ENCODE data around the gene NAA20.

NAA20 gene

GRCh38 chr20:20017001-20017843, at the start of gene NAA20:
Gene NAA20, plus strand, starts transcription at chr20:20017362. Its CDS starts 35 bp downstream, at chr20:20017397.
- Mint-ChIP-seq H3K36me3 (peaks cover 29% of the 10 kb centered on the region), H3K4me1 (peaks cover 52% of the 10 kb centered on the region), H3K27ac (peak within 1 kb of the TSS; percentile 95), H3K9me3 (no peaks in the 10 kb centered on the region), H3K4me3 (peak within 1 kb of the TSS; percentile 90)
- DNase-seq (ENCODE audit: low spot score in 2 of 2): peak; percentile 82 to 92
- peak; percentile 99 for ATAC-seq

- Mint-ChIP-seq H3K36me3 (no peaks in the 10 kb centered on the region), H3K9me3 (no peaks in the 10 kb centered on the region), H3K27ac (no peak overlapping the region), H3K4me1 (peaks cover 16% of the 10 kb centered on the region), H3K4me3 (no peak overlapping the region)
- DNase-seq (ENCODE audit: low spot score in 2 of 2) (no peak), ATAC-seq (no peak)
Observed at GRCh38 chr20:19967445-19967844, 49.7 kb upstream of the NAA20 start.

GRCh38 chr20:19968028-19968427, 49.1 kb upstream of the NAA20 start:
- H3K36me3 Mint-ChIP-seq: no peaks in the 10 kb centered on the region
- DNase-seq (ENCODE audit: low spot score in 2 of 2) (no peak), ATAC-seq (no peak)
- peaks cover 16% of the 10 kb centered on the region for H3K4me1 Mint-ChIP-seq
- peak overlapping the region; percentile 23 for H3K27ac Mint-ChIP-seq
- no peaks in the 10 kb centered on the region for H3K9me3 Mint-ChIP-seq
- H3K4me3 Mint-ChIP-seq: no peak overlapping the region

- no peak for ATAC-seq
- no peak for DNase-seq (ENCODE audit: low spot score in 2 of 2)
- Mint-ChIP-seq H3K4me3 (no peak overlapping the region), H3K4me1 (peaks cover 16% of the 10 kb centered on the region), H3K27ac (peak overlapping the region; percentile 23), H3K9me3 (no peaks in the 10 kb centered on the region), H3K36me3 (no peaks in the 10 kb centered on the region)
Observed at GRCh38 chr20:19968466-19969073, 48.6 kb upstream of the NAA20 start.

- DNase-seq (ENCODE audit: low spot score in 2 of 2) (no peak), ATAC-seq (no peak)
- Mint-ChIP-seq H3K27ac (no peak overlapping the region), H3K4me3 (no peak overlapping the region), H3K36me3 (no peaks in the 10 kb centered on the region), H3K9me3 (no peaks in the 10 kb centered on the region), H3K4me1 (peaks cover 16% of the 10 kb centered on the region)
Observed at GRCh38 chr20:19969106-19969505, 48.1 kb upstream of the NAA20 start.

GRCh38 chr20:19969507-19970255, 47.5 kb upstream of the NAA20 start:
- DNase-seq (ENCODE audit: low spot score in 2 of 2): no peak
- Mint-ChIP-seq H3K9me3 (no peaks in the 10 kb centered on the region), H3K27ac (no peak overlapping the region), H3K4me1 (peaks cover 16% of the 10 kb centered on the region), H3K36me3 (no peaks in the 10 kb centered on the region), H3K4me3 (no peak overlapping the region)
- no peak for ATAC-seq

- H3K27ac Mint-ChIP-seq: no peak overlapping the region
- peaks cover 16% of the 10 kb centered on the region for H3K4me1 Mint-ChIP-seq
- no peaks in the 10 kb centered on the region for H3K36me3 Mint-ChIP-seq
- no peak overlapping the region for H3K4me3 Mint-ChIP-seq
- H3K9me3 Mint-ChIP-seq: no peaks in the 10 kb centered on the region
- ATAC-seq: no peak
- no peak for DNase-seq (ENCODE audit: low spot score in 2 of 2)
Observed at GRCh38 chr20:19970256-19970765, 46.9 kb upstream of the NAA20 start.

- Mint-ChIP-seq H3K9me3 (no peaks in the 10 kb centered on the region), H3K4me1 (peaks cover 16% of the 10 kb centered on the region), H3K4me3 (no peak overlapping the region), H3K27ac (no peak overlapping the region), H3K36me3 (no peaks in the 10 kb centered on the region)
- no peak for DNase-seq (ENCODE audit: low spot score in 2 of 2)
- ATAC-seq: no peak
Observed at GRCh38 chr20:19971116-19971515, 46.0 kb upstream of the NAA20 start.

- no peak for DNase-seq (ENCODE audit: low spot score in 2 of 2)
- H3K4me3 Mint-ChIP-seq: no peak overlapping the region
Observed at GRCh38 chr20:19973961-19974629, 43.1 kb upstream of the NAA20 start.

GRCh38 chr20:19974630-19975435, 42.3 kb upstream of the NAA20 start:
- peaks cover 4% of the 10 kb centered on the region for H3K4me1 Mint-ChIP-seq
- H3K9me3 Mint-ChIP-seq: no peaks in the 10 kb centered on the region
- no peak overlapping the region for H3K27ac Mint-ChIP-seq
- DNase-seq (ENCODE audit: low spot score in 2 of 2): no peak
- H3K36me3 Mint-ChIP-seq: no peaks in the 10 kb centered on the region
- H3K4me3 Mint-ChIP-seq: no peak overlapping the region
- no peak for ATAC-seq

More at GRCh38 chr20:19973961-19974629, 43.1 kb upstream of the NAA20 start:
- H3K4me1 Mint-ChIP-seq: peaks cover 10% of the 10 kb centered on the region
- H3K36me3 Mint-ChIP-seq: no peaks in the 10 kb centered on the region
- no peak for ATAC-seq
- no peak overlapping the region for H3K27ac Mint-ChIP-seq
- no peaks in the 10 kb centered on the region for H3K9me3 Mint-ChIP-seq

- DNase-seq (ENCODE audit: low spot score in 2 of 2) (no peak), ATAC-seq (no peak)
- no peaks in the 10 kb centered on the region for H3K36me3 Mint-ChIP-seq
Observed at GRCh38 chr20:19975436-19975799, 41.7 kb upstream of the NAA20 start.

GRCh38 chr20:19975901-19976300, 41.3 kb upstream of the NAA20 start:
- Mint-ChIP-seq H3K36me3 (no peaks in the 10 kb centered on the region), H3K4me1 (peaks cover 4% of the 10 kb centered on the region), H3K4me3 (no peak overlapping the region), H3K27ac (no peak overlapping the region), H3K9me3 (no peaks in the 10 kb centered on the region)
- ATAC-seq: no peak
- DNase-seq (ENCODE audit: low spot score in 2 of 2): no peak

More at GRCh38 chr20:19975436-19975799, 41.7 kb upstream of the NAA20 start:
- H3K4me1 Mint-ChIP-seq: peaks cover 4% of the 10 kb centered on the region
- no peaks in the 10 kb centered on the region for H3K9me3 Mint-ChIP-seq
- no peak overlapping the region for H3K27ac Mint-ChIP-seq
- H3K4me3 Mint-ChIP-seq: no peak overlapping the region

- H3K4me1 Mint-ChIP-seq: peaks cover 4% of the 10 kb centered on the region
- no peak for ATAC-seq
- no peaks in the 10 kb centered on the region for H3K36me3 Mint-ChIP-seq
- H3K27ac Mint-ChIP-seq: no peak overlapping the region
- H3K4me3 Mint-ChIP-seq: no peak overlapping the region
- DNase-seq (ENCODE audit: low spot score in 2 of 2): no peak
- no peaks in the 10 kb centered on the region for H3K9me3 Mint-ChIP-seq
Observed at GRCh38 chr20:19976595-19977372, 40.4 kb upstream of the NAA20 start.

- H3K36me3 Mint-ChIP-seq: no peaks in the 10 kb centered on the region
- no peaks in the 10 kb centered on the region for H3K9me3 Mint-ChIP-seq
- H3K4me1 Mint-ChIP-seq: peaks cover 4% of the 10 kb centered on the region
- no peak for ATAC-seq
- H3K4me3 Mint-ChIP-seq: no peak overlapping the region
- DNase-seq (ENCODE audit: low spot score in 2 of 2): no peak
- H3K27ac Mint-ChIP-seq: no peak overlapping the region
Observed at GRCh38 chr20:19977373-19977770, 39.8 kb upstream of the NAA20 start.
